Vagina (tissue), 2 donors: ENCODE measurements around the gene ZBTB40.

Source experiments
- CTCF ChIP-seq, 3 experiments: fragments of 450-650 bp in 2 of 3; fragments of 200-600 bp in 1 of 3; sonication (generic) in 1 of 3; IDR thresholded peaks; one replicate each; pipeline ENCODE4 v1.5.1; 2017 to 2019; ENCODE audit warnings: antibody characterized with exemption in 3 of 3, mild to moderate bottlenecking in 2 of 3, moderate library complexity in 2 of 3
- POLR2A ChIP-seq, 2 donors: fragments of 450-650 bp; IDR thresholded peaks; one replicate each; pipeline ENCODE4 v1.6.1; 2017; ENCODE audit warnings: antibody characterized with exemption in 2 of 2, mild to moderate bottlenecking in 2 of 2, moderate library complexity in 2 of 2
- POLR2AphosphoS5 ChIP-seq, 2 donors: sonication (generic); formaldehyde crosslinking; IDR thresholded peaks; one replicate each; pipeline ENCODE4 v1.9.0; 2017; ENCODE audit warnings: antibody characterized with exemption in 2 of 2, mild to moderate bottlenecking in 2 of 2, low read depth in 1 of 2; ENCODE audit not compliant: insufficient read depth in 1 of 2

- TF ChIP-seq CTCF (IDR thresholded peaks at IDR 0.05): no peak
- TF ChIP-seq POLR2AphosphoS5 (IDR thresholded peaks at IDR 0.05; ENCODE audit: insufficient read depth in 1 of 2, low read depth in 1 of 2): no peak
- no peak for TF ChIP-seq POLR2A (IDR thresholded peaks at IDR 0.05)
Measured at GRCh38 chr1:22494943-22495579, 43.4 kb downstream of the ZBTB40 start.
